HUES64 (cell line): Measurements from ENCODE around the gene USP17L25. TPM values are rescaled to one million over a fixed set of nuclear protein-coding genes. Genes with fewer than 3 reads are reported as not detected.
"Not testable (repeated sequence)": the region's sequence is repeated elsewhere in the genome, so short reads cannot be mapped to it uniquely, and the experiment has no call there.

Experiments used
- H3K27ac ChIP-seq: 2 replicates; pipeline ENCODE4 v1.7.0; 2013; ENCODE audit warnings: low read depth, low read length, inconsistent platforms
- H3K27me3 ChIP-seq: 2 replicates; pipeline ENCODE4 v1.6.1; 2013; ENCODE audit warnings: mild to moderate bottlenecking, low read length; ENCODE audit not compliant: insufficient read depth
- H3K36me3 ChIP-seq: 2 replicates; pipeline ENCODE4 v1.6.1; 2013; ENCODE audit warnings: mild to moderate bottlenecking, low read length; ENCODE audit not compliant: insufficient read depth
- H3K4me1 ChIP-seq: 2 replicates; pipeline ENCODE4 v1.6.1; 2013; ENCODE audit warnings: mild to moderate bottlenecking, low read length, moderate library complexity; ENCODE audit not compliant: insufficient read depth
- H3K4me3 ChIP-seq: 2 replicates; pipeline ENCODE4 v1.5.1; 2013; ENCODE audit warnings: mild to moderate bottlenecking, low read length, moderate library complexity
- H3K9ac ChIP-seq: 2 replicates; pipeline ENCODE4 v1.6.1; 2013; ENCODE audit warnings: mild to moderate bottlenecking, low read depth, low read length
- H3K9me3 ChIP-seq: 2 replicates; pipeline ENCODE4 v1.6.1; 2013; ENCODE audit warnings: low read depth, low read length; ENCODE audit not compliant: insufficient read depth
- WGBS: fragments of 150-250, 120-280 bp; methylation state at CpG from one replicate; pipeline ENCODE4 v1.1.7; 2013; ENCODE audit warnings: missing lambda C conversion rate; 5-methylcytosine and 5-hydroxymethylcytosine counted together
- polyA plus RNA-seq, 2 experiments: library from polyadenylated mRNA; stranded (reverse); fragments of 50-300 nt; gene quantifications; one replicate each; pipeline ENCODE4 v1.2.3, GENCODE V29; 2013

USP17L25 gene
- not detected for polyA plus RNA-seq (2013, experiment 1 of 2)
- not detected for polyA plus RNA-seq (2013, experiment 2 of 2)

- not testable (repeated sequence) for H3K4me3 ChIP-seq, H3K9me3 ChIP-seq, H3K9ac ChIP-seq, H3K4me1 ChIP-seq, H3K27me3 ChIP-seq, H3K36me3 ChIP-seq, H3K27ac ChIP-seq
- WGBS: no CpG with 5 or more reads among the region's 15 CpGs
Observed at GRCh38 chr4:9329611-9330010, at the start of gene USP17L25. Gene USP17L25 (plus strand): TSS chr4:9329911. CDS start chr4:9329911, 0 bp downstream.

GRCh38 chr4:9324191-9324590 lies 5.5 kb upstream of the USP17L25 start:
- H3K36me3 ChIP-seq, H3K9me3 ChIP-seq, H3K9ac ChIP-seq, H3K27me3 ChIP-seq, H3K4me3 ChIP-seq, H3K4me1 ChIP-seq, H3K27ac ChIP-seq: not testable (repeated sequence)
- 71% methylated on average over 4 of the region's 13 CpGs for WGBS

GRCh38 chr4:9324865-9325264 lies 4.8 kb upstream of the USP17L25 start, which contains the start of gene USP17L24:
Gene USP17L24 (plus strand): TSS chr4:9325165. CDS start chr4:9325165, 0 bp downstream.
- not testable (repeated sequence) for H3K9ac ChIP-seq, H3K4me1 ChIP-seq, H3K27me3 ChIP-seq, H3K9me3 ChIP-seq, H3K4me3 ChIP-seq, H3K36me3 ChIP-seq, H3K27ac ChIP-seq
- WGBS: no CpG with 5 or more reads among the region's 15 CpGs

- no CpG with 5 or more reads among the region's 15 CpGs for WGBS
Observed at GRCh38 chr4:9334358-9334757, 4.6 kb downstream of the USP17L25 start, which contains the start of gene USP17L26. Gene USP17L26 (plus strand): TSS chr4:9334658. CDS start chr4:9334658, 0 bp downstream.

GRCh38 chr4:9339103-9339502 lies 9.4 kb downstream of the USP17L25 start, which contains the start of gene USP17L5:
Gene USP17L5 (plus strand): TSS chr4:9339403. CDS start chr4:9339403, 0 bp downstream.
- H3K9ac ChIP-seq, H3K9me3 ChIP-seq, H3K27ac ChIP-seq, H3K36me3 ChIP-seq, H3K4me1 ChIP-seq, H3K4me3 ChIP-seq, H3K27me3 ChIP-seq: not testable (repeated sequence)
- WGBS: no CpG with 5 or more reads among the region's 15 CpGs

More at GRCh38 chr4:9334358-9334757, 4.6 kb downstream of the USP17L25 start, which contains the start of gene USP17L26:
- H3K9me3 ChIP-seq, H3K4me1 ChIP-seq, H3K9ac ChIP-seq, H3K27me3 ChIP-seq, H3K36me3 ChIP-seq, H3K27ac ChIP-seq, H3K4me3 ChIP-seq: not testable (repeated sequence)

- H3K4me1 ChIP-seq, H3K4me3 ChIP-seq, H3K27ac ChIP-seq, H3K36me3 ChIP-seq, H3K9ac ChIP-seq, H3K27me3 ChIP-seq, H3K9me3 ChIP-seq: not testable (repeated sequence)
- WGBS: no CpG with 5 or more reads among the region's 15 CpGs
Observed at GRCh38 chr4:9343848-9344247, 14.1 kb downstream of the USP17L25 start, which contains the start of gene USP17L27. Gene USP17L27 (plus strand): TSS chr4:9344148. CDS start chr4:9344148, 0 bp downstream.

- not testable (repeated sequence) for H3K27ac ChIP-seq, H3K9ac ChIP-seq, H3K9me3 ChIP-seq, H3K4me1 ChIP-seq, H3K27me3 ChIP-seq, H3K36me3 ChIP-seq, H3K4me3 ChIP-seq
- no CpG with 5 or more reads among the region's 15 CpGs for WGBS
Observed at GRCh38 chr4:9348593-9348992, 18.9 kb downstream of the USP17L25 start, which contains the start of gene USP17L28. Gene USP17L28 (plus strand): TSS chr4:9348893. CDS start chr4:9348893, 0 bp downstream.

- H3K36me3 ChIP-seq, H3K27me3 ChIP-seq, H3K27ac ChIP-seq, H3K4me1 ChIP-seq, H3K4me3 ChIP-seq, H3K9me3 ChIP-seq, H3K9ac ChIP-seq: not testable (repeated sequence)
- no CpG with 5 or more reads among the region's 18 CpGs for WGBS
Observed at GRCh38 chr4:9350866-9351265, 21.2 kb downstream of the USP17L25 start.

- not testable (repeated sequence) for H3K9me3 ChIP-seq, H3K4me3 ChIP-seq, H3K27me3 ChIP-seq, H3K4me1 ChIP-seq, H3K27ac ChIP-seq, H3K36me3 ChIP-seq, H3K9ac ChIP-seq
- WGBS: no CpG with 5 or more reads among the region's 15 CpGs
Observed at GRCh38 chr4:9353338-9353737, 23.6 kb downstream of the USP17L25 start, which contains the start of gene USP17L29. Gene USP17L29 (plus strand): TSS chr4:9353638. CDS start chr4:9353638, 0 bp downstream.

GRCh38 chr4:9362829-9363228 lies 33.1 kb downstream of the USP17L25 start, which contains the start of gene USP17L30:
Gene USP17L30 (plus strand): TSS chr4:9363129. CDS start chr4:9363129, 0 bp downstream.
- no CpG with 5 or more reads among the region's 15 CpGs for WGBS
- not testable (repeated sequence) for H3K4me3 ChIP-seq, H3K27me3 ChIP-seq

GRCh38 chr4:9379881-9380280 lies 50.2 kb downstream of the USP17L25 start:
- not testable (repeated sequence) for H3K36me3 ChIP-seq, H3K27me3 ChIP-seq, H3K9ac ChIP-seq, H3K4me3 ChIP-seq, H3K4me1 ChIP-seq, H3K27ac ChIP-seq, H3K9me3 ChIP-seq
- WGBS: 45% methylated on average over 1 of the region's 1 CpG

More at GRCh38 chr4:9362829-9363228, 33.1 kb downstream of the USP17L25 start, which contains the start of gene USP17L30:
- H3K9ac ChIP-seq, H3K36me3 ChIP-seq, H3K4me1 ChIP-seq, H3K27ac ChIP-seq, H3K9me3 ChIP-seq: not testable (repeated sequence)
